ENCODE measurements around the gene GRPEL1.

The GRPEL1 gene

DNA sequence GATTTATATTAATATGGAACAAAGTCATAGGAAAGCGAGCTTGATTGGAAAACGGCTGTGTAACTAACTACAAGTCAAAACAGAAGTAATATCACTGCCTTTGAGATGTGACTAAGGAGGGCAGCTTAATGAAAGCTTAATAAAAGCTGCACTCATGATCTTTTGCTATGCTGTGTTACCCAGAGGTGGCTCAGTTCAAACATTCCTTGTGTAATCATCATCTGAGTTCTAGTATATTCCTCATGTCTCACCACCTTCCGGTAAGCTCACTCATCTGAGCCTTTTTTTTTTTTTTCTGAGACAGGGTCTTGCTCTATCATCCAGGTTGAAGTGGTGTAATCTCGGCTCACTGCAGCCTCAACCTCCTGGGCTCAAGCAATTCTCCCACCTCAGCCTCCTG lies 5.0 kb downstream of the GRPEL1 start:
- no peak for DNase-seq

DNA sequence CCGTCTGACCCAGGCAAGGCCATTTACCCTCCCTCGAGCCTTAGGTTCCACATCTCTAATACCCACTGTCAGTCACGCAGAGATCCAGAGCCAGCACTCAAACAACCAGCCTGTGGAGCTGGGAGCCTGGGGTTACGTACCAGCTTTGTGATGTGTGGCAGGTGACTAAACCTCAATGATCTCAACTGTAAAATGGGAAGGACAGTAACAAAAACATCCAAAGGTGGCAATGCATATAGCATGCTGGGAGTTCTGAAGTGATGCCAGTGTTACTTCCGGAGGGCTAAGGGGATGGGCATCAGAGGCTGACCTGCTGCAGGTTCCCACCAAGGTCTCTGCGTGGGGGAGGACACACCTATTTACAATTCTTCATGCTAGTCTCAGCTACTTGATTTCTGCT lies 6.0 kb downstream of the GRPEL1 start:
- DNase-seq: no peak

DNA sequence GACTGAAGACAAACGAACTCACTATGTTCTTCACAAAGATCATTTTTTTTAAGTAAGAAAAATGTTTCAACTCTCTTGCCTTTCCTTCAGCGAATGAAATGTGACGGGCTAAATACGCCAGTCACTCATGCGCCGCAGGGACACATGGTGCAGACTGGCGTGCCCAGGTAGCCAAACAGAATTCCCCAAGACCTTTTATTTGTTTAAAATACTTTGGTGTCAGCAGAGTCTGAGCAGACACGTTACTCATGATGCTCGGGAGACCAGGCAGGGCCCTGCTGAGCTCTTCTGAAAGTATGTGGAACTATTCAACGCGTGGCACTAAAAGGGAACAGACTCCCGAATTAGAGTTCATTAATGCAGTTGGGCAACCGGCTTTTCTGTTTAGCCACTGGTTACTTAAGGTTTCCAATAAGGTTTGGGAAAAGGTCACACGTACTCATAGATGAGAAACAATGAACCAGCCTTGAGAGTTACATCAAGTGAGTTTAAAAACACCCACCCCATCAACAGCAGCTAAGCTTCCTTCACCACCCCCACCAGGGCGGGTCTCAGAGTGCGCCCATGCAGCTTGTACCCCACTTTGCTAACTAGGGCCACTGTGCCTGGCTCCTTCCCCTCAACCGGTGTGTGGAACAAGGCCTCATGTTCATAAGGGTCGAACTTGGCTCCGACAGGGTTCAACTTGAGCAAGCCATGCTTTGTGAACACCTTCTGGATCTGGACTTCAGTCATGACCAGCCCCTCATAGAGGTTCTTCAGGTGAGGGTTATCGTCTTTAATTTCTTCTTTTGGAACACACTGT lies 7.3 kb downstream of the GRPEL1 start:
- no peak for DNase-seq

DNA sequence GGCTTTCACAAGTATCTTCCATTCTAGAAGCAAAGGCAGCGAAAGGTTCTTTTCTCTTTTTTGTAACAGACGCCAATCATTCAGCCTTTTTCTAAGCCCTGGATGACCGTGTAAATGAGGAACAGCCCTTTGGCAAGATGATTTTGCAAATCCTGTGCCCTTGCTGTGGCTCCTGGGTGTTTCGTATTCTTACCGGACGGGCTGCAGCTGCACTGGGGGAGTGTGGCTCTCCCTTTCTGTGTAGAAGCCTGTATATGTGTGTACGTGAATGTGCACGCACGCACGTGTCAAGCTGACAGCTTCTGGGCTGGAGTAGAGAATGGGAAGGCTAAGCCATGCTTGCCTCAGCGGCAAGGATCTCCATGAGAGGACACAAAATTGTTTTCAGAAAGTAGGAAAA lies 8.2 kb downstream of the GRPEL1 start:
- DNase-seq: no peak

DNA sequence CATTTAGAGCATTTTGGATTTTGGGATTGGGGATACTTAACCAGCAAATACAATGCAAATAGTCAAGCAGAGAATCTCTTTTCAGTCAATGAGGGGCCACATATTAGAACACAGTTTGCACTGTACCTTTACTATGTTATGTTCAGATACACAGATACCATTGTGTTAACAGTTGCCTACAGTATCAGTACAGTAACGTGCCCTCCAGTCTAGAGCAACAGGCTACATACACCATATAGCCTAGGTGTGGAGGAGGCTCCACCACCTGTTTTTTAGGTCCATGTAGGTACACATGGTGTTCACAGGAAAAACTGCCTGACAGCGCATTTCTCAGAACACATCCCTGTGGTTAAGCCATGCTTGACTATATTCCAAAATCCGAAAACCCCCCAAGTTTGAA lies 9.1 kb downstream of the GRPEL1 start:
- no peak for DNase-seq

DNA sequence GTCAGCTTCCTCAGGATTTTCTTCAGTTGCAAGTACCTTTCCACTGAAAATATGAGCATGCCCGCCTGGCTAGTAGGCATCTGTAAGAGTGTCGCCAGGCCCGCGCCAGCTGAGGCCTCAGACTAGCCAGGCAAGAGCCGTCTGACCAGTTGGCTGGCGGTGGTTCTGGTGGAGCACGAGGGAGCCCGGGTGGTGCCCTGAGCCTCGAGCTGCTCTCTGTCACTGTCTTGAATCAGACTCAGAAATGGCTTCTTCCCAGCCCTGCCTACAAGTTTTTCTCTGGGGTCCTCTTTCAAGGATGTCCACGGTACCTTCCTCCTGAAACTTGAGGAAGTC lies 11.9 kb downstream of the GRPEL1 start:
- no peak for DNase-seq

DNA sequence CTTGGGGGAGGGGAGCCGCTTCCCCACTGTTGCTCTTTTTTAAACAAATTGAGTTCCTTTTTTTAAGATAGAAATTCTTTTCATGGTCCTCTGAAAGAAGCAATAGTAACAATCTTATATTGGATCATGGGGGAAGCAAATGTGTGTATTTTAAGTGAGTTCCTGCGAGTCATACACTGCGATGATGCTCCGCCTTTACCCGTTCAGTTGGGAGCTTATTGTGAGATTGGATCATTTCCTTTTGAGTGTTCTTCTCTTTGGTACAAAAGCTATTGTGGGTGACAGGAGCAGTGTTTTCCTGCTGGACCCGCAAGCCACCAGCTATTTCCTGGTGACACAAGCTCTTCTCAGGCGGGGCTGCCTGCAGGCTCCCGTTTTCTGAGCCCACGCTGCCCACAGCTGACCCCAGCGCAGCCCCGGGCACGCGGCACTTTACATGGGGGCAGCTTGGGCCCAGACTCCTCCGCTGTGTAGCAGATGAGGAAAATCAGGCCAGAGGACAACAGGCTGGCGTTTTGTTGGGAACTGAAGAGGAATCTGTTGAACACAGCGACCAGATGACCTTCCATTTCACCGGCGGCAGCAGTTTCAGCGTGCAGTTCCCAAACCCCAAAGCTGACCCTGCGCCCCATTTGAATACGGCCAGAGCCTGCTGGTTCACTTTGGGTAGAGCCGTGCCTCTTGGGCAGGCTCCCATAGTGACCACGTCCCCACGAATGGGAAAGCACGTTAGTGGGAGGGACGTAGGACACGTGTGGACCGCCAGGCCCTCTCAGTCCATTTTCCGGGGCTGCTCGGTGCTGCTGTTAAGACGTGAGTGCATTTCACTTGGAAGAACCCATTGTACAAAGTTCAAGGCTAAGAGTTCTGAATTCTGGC lies 12.5 kb downstream of the GRPEL1 start:
- no peak for DNase-seq

DNA sequence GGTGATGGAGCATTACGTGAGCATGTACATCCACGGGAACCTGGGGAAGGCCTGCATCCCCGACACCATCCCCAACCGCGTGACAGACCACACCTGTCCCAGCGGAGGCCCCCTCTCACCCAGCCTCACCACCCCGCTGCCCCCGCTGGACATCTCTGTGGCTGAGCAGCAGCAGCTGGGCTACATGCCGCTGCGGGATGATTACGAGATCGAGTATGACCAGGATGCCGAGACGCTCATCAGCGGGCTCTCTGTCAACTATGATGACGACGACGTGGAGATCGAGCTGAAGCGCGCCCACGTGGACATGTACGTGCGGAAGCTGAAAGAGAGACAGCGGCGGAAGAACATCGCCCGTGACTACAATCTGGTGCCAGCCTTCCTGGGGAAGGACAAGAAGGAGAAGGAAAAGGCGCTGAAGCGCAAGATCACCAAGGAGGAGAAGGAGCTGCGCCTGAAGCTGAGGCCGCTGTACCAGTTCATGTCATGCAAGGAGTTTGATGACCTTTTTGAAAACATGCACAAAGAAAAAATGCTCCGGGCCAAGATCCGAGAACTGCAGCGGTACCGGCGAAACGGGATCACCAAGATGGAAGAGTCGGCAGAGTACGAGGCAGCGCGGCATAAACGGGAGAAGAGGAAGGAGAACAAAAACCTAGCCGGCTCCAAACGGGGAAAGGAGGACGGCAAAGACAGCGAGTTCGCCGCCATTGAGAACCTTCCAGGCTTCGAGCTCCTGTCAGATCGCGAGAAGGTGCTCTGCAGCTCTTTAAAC lies 13.6 kb downstream of the GRPEL1 start:
- DNase-seq: no peak

DNA sequence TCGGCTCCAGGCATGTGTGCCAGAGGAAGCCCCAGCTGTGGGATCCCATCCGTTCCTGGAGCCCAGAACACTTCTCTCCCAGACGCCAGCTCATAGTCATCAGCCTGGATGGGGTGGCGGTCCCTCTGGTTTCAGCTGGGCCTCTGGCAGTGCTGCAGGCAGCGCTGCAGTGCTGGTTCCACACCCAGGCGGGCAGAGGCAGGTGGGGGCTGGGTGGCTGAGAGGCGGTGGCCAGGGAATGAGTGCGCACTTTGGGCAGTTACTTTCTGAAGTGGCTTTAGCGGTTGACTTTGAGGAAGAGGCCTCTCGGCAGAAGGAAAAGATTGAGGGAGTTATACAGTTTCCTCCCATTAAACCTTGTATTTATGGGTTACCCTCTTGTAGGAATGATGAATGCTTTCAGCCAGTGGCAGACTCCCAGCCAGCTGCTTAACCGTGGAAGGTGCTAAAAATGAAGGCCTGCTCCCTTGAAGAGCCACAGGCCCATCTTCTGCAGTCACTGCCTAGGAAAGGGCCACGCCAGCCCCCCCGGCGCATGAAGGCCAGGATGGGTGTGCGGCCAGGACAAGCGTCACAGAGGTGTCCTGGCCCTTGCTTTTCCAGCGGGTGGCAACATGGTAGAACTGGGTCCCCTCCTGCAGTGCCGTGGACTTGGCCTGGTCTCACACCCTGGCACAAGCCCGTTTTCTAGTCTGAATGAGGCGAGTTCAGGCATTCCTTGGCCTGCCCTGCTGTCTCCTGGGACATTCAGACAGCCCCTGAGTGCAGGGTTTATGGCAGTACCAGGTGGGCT lies 14.7 kb downstream of the GRPEL1 start:
- DNase-seq: no peak

DNA sequence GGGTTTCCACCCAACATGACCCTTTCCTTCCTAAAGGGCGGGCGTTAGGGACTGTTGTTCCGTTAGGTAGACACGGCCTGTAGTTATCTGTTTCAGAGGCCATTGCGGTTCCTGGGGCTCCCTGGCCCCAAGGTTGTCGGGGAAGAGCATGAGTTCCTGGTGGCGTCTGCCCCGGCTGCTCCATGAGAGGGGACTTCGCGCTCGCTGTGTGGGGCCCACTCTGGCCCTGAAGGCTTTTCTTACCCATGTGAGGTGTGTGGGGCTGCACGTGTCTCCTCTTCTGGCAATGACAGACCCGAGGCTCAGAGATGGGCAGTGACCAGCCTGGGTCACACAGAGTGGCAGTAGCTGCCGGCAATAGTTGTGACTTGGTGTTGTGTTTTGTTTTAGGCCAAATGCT lies 15.6 kb downstream of the GRPEL1 start:
- DNase-seq: no peak

DNA sequence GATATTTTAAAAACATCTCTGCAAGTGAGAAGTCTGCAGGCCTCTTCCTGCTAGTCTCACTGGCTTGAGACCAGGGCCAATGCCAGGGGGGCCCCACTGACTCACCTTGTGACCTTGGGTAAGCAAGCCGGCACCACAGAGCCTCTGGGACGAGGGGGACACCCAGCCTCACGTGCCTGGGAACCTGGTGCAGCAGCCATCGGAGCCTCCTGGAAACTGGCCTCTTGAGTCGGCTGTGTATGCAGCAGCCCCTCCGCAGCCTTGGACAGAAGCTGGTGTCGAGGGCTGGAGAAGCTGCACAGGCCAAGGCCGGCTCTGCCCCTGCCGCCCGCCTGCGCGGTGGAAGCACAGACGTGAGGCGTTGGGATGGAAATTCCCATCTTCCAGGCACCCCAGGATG lies 16.0 kb downstream of the GRPEL1 start:
- DNase-seq: no peak

DNA sequence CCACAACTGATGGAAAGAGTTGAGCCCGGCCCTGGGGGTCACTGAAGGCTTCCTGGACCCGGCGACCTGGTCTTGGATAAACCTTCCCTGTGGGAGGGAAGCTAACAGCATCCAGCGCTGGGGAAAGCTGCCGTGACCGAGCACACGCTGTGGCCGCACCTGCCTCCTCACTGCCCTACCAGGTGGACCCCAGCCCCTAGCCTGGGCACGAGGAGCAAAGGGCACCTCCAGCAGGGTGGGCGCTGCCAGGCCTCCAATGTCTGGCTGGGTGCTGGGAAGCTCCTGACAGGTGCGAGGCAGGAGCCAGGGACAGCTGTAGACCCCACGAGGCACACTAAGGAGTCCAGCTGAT lies 16.7 kb downstream of the GRPEL1 start:
- DNase-seq: no peak

DNA sequence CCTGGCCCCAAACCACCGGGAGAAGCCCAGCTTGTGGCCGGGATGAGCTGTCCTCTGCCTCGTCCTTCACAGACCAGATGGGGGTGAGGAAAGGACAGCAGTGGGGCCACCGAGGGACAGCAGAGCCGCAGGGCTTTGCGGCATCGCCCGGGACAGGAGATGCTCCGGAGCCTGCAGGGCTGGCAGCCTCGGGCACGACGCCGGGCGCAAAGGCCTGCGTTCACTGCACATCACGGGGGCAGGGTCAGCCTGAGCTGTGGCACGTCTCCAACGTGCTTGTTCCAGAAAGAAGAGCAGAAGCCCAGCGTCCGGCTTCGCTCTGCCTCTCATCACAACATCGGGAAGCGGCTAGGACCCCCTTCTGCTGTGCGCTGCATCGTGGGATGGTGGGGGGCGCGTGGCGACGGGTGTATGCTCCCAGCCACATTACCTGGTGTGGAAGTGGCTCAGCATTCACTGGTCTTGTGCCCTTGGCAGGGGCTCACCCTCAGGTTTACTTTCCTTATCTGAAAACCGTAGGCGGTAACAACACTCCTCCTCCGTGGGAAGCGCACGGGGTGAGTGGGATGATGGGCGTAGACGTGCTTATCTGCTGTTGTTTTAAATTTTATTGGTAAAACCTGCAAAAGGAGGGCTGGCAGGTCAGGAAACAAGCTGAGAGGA lies 17.3 kb downstream of the GRPEL1 start:
- no peak for DNase-seq

DNA sequence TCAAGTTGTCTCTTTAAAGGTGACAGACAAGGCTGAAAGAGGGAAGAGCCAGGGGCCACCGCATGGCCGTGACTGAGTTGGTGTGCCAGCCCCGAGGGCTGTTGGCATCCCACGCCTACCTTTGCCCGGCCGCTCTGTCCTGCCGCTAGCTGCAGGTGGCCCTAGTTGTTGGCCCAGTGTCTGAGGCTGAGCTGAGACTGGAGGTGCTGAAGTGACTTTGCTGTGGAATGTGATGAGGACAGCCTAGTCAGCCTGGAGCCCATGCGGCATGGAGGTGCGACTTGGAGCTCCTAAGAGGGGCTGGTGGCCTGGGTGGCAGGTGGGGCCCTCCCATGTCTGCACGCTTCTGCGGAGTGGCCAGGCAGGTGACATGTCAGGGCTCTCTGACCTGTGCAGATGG lies 18.1 kb downstream of the GRPEL1 start:
- DNase-seq: no peak

DNA sequence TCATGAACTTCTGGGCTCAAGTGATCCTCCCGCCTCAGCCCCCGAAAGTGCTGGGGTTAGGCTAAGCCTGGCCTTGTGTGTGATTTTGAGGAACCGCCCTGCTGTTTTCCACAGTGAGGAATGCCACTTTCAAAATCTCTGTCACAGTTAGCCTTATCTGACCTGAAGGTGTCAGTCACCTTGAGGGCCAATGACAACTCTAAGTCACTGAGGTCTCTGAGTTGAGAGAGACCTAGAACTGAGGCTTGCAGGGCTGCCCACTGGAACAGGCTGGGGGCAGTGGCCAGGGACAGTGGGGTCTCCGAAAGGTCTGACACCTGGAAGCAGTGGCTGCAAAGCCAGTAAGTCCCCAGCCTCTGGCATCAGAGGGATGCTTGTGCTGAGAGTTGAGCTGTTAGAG lies 18.6 kb downstream of the GRPEL1 start:
- DNase-seq: no peak

DNA sequence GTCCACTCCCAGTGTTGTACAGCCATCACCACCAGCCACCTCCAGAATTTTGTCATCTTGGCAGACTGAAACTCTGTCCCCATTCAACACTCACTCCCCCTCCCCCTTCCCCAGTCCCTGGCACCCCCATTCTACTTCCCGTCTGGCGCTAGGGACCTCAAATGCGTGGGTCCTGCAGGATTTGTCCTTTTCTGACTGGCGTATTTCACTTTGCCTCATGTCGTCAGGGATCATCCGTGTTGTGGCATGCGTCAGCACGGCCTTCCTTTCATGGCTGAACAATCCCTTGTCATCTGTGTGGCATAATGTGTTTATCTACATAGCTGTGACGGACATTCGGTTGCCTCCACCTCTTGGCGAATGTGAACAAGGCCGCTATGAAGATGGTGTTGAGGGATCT lies 19.2 kb downstream of the GRPEL1 start:
- no peak for DNase-seq

DNA sequence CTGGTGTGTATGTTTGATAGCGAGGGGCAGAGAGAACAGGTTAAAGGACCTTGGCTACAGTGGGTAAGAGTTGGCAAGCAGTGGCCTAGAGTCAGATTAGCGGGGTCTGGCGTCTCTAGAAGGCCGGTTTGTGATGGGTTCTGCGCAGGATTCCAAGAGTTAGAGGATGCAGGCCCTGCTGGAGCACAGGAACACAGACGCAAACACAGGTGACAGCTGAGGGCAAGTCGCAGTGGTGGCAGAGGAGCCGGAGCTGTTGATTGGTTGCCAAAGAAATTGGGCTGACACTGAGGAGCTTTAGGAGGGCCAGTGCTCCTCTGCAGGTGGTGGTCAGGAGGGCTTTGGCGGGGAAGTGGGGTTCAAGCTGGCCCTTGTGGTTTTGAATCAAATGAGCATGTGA lies 20.9 kb downstream of the GRPEL1 start:
- DNase-seq: no peak

DNA sequence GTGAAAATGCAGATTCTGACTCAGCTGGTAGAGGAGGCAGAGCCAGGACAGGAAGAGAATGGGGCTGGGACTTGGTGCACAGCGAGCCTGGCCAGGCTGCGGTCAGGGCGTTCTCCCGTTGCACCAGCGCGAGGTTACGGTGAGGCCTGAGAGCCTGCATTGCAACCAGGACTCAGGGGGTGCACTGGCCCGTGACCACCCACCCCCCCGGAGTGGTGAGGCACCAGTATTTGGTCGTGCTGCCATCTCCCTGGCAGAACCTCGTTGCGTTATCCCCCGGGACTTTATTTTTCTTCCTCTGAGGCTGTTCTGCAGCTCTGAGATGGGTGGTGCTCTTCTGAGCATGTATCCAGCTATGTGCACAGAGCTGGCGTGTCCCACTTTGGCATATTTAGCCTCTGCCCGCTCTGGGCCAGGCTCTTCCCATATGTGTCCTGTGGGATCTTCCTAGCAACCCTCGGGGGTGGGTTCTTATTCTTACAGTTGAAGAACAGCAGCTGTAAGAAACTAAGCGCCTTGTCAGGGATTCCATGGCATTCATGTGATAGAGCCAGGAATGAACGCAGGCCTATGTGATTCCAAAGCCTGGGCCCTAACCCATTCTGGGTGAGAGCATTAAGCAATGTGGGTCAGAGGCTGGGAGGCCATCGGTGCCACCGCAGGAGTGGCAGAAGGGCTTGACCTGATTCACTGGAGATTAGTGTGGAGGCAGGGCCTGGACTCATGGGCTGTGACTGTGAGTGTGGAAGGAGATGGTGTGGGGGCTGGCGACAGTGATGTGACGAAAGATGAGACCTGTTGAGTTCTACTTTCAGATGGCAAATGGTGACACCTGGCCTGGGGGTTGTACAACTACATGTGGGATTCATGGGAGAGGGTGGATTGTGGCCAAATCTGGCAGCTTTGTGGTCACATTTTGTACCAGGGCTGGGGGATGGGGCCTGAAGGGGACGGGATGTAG lies 21.6 kb downstream of the GRPEL1 start:
- DNase-seq: no peak

DNA sequence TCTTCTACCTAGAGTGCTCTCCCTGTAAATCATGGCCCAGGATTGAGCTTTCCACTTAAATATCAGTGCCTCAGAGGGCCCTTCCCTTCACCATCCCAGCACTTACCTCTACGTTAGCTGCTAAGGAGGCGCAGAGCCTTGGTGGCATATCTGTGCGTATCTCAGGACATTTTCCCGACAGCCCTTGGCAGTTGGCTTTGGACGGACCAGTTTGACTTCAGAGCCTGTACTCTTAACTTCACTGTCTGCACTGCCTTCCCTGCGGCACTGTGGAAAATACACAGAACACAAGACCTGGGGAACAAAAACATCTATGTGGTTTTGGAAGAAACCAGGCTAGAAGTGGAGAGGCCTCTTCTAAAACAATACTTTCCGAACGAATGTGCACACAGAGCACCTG lies 22.3 kb downstream of the GRPEL1 start:
- DNase-seq: no peak

DNA sequence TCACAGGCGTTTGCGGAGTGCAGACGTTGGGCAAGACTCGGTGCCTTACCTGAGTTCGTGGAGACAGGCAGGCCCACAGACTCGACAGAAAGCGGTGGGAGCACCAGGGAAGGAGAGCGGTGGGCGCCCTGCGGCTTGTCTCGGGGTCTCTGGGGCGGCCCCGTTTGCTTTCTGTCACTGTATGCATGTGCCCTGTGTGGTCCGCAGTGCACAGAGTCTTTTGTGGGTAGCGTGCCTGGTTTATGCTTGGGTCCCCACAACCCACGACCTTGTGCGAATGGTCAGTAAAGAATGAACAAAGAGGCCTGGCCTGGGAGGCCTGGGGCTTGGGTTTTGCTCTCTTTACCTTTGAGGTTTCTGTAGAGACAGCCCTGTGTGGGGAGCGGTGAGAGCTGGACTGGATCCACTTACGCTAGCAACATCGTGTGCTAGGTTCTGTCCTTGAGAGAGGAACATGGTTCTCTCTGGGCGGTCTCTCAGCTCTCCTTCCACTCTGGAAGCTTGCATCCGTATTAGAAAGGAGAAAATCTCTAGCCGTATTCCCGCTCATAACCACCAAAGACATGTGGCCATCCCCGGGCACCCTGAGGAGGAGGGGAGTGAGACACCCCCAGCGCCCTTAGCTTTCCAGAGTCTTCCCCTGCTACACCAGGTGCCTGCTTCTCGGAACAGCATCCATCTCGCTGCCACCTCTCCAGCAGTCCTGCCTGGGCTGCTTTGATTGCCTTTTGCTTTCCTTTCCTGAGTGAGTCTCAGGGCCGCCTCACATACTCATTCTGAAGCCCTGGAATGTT lies 23.5 kb downstream of the GRPEL1 start:
- no peak for DNase-seq

All from CD4-positive, alpha-beta T cell treated with Interleukin-21 for 1 hour (primary cell).